H1 (cell line): ENCODE data around the gene KLHL33. TPM values are rescaled to one million over a fixed set of nuclear protein-coding genes. Genes with fewer than 3 reads are reported as not detected.

Source experiments
- CTCF ChIA-PET: fragments of 300-600 bp; sonication (Branson Sonifier 250); formaldehyde crosslinking; loops from one replicate; lab custom pipeline; 2021; ENCODE audit not compliant: partially characterized antibody; lab: Charles Lee
- POLR2A ChIA-PET: fragments of 300-600 bp; sonication (Branson Sonifier 250); formaldehyde crosslinking; loops from one replicate; lab custom pipeline; 2021; ENCODE audit warnings: inconsistent platforms; ENCODE audit not compliant: partially characterized antibody; lab: Charles Lee
- DNase-seq, 2 experiments: peaks; one replicate each; pipeline versions ENCODE4 v3.0.0 to v3.0.0-alpha.2; 2010 to 2022; ENCODE audit warnings: low spot score in 2 of 2, low read depth in 1 of 2, mixed read lengths in 1 of 2
- FAIRE-seq: peaks from 2 replicates; lab custom pipeline; 2011; peaks lifted over from hg19 to GRCh38; lab: Jason Lieb, UNC
- H2AFZ ChIP-seq: 2 replicates; pipeline ENCODE4 v1.8.1; 2012; ENCODE audit warnings: low read length, inconsistent platforms
- H2AK5ac ChIP-seq: 2 replicates; pipeline ENCODE4 v1.6.1; 2013; ENCODE audit warnings: low read depth, low read length
- H2BK120ac ChIP-seq: replicated peaks from 2 replicates; pipeline ENCODE3; 2013; ENCODE audit warnings: low read depth, low read length, inconsistent platforms
- H2BK12ac ChIP-seq: 2 replicates; pipeline ENCODE4 v1.6.1; 2013; ENCODE audit warnings: low read depth, low read length
- H2BK15ac ChIP-seq: 2 replicates; pipeline ENCODE4 v1.6.1; 2013; ENCODE audit warnings: low read length
- H2BK20ac ChIP-seq: 2 replicates; pipeline ENCODE4 v1.6.1; 2013; ENCODE audit warnings: low read length
- H2BK5ac ChIP-seq: 2 replicates; pipeline ENCODE4 v1.6.1; 2013; ENCODE audit warnings: low read depth, low read length
- H3K14ac ChIP-seq: 2 replicates; pipeline ENCODE4 v1.6.1; 2013; ENCODE audit warnings: inconsistent platforms; ENCODE audit not compliant: insufficient read length
- H3K18ac ChIP-seq: 2 replicates; pipeline ENCODE4 v1.6.1; 2013; ENCODE audit warnings: low read length; ENCODE audit errors: extremely low read depth
- H3K23ac ChIP-seq: 2 replicates; pipeline ENCODE4 v1.6.1; 2013; ENCODE audit warnings: inconsistent platforms; ENCODE audit not compliant: insufficient read length
- H3K23me2 ChIP-seq: 2 replicates; pipeline ENCODE4 v1.6.1; 2013; ENCODE audit warnings: low read depth, low read length
- H3K27ac ChIP-seq: 2 replicates; pipeline ENCODE4 v1.6.1; 2011; ENCODE audit warnings: low read depth, low read length, inconsistent platforms
- H3K27me3 ChIP-seq, 4 experiments: replicated peaks in 1 of 4; 1 replicate in 1 of 4; 2 replicates in 3 of 4; pipeline versions ENCODE4 v1.6.1 to v1.8.1; 2011 to 2013; ENCODE audit warnings: low read length in 3 of 4, mild to moderate bottlenecking in 3 of 4, inconsistent platforms in 2 of 4, mixed read lengths in 2 of 4, moderate library complexity in 1 of 4; ENCODE audit not compliant: control insufficient read depth in 3 of 4, insufficient read depth in 3 of 4; ENCODE audit errors: extremely low read depth in 1 of 4
- H3K36me3 ChIP-seq, 4 experiments: 2 replicates each; pipeline versions ENCODE4 v1.6.1 to v1.8.1; 2011 to 2013; ENCODE audit warnings: mild to moderate bottlenecking in 4 of 4, low read length in 3 of 4, moderate library complexity in 2 of 4, control low read depth in 1 of 4, inconsistent platforms in 1 of 4; ENCODE audit not compliant: insufficient read depth in 4 of 4, control insufficient read depth in 2 of 4
- H3K4ac ChIP-seq: replicated peaks from 2 replicates; pipeline ENCODE3; 2013; ENCODE audit warnings: low read length, low read depth, mixed read lengths, inconsistent platforms; ENCODE audit not compliant: insufficient read length
- H3K4me1 ChIP-seq, 4 experiments: replicated peaks in 1 of 4; 1 replicate in 1 of 4; 2 replicates in 3 of 4; pipeline versions ENCODE4 v1.6.1 to v1.8.1; 2011 to 2013; ENCODE audit warnings: low read length in 3 of 4, inconsistent platforms in 2 of 4, mixed read lengths in 1 of 4; ENCODE audit not compliant: insufficient read depth in 4 of 4, control insufficient read depth in 3 of 4
- H3K4me2 ChIP-seq, 2 experiments: 2 replicates each; pipeline versions ENCODE4 v1.6.1 to v1.8.1; 2011 to 2013; ENCODE audit warnings: low read depth in 2 of 2, low read length in 2 of 2, control low read depth in 1 of 2, inconsistent platforms in 1 of 2, mild to moderate bottlenecking in 1 of 2; ENCODE audit not compliant: insufficient read depth in 1 of 2
- H3K4me3 ChIP-seq, 4 experiments: fragments of 200-600, 300-600 bp in 1 of 4; sonication (generic), shearing (Covaris generic), sonication (Bioruptor Twin) in 1 of 4; 2 replicates each; pipeline versions ENCODE4 v1.5.1 to v1.8.1; 2011 to 2016; ENCODE audit warnings: low read length in 4 of 4, low read depth in 3 of 4, control low read depth in 2 of 4, inconsistent platforms in 2 of 4, mild to moderate bottlenecking in 2 of 4, mixed read lengths in 1 of 4, moderate library complexity in 1 of 4; ENCODE audit not compliant: insufficient read depth in 2 of 4; ENCODE audit errors: extremely low read depth in 1 of 4
- H3K56ac ChIP-seq: replicated peaks from 2 replicates; pipeline ENCODE3; 2013; ENCODE audit warnings: low read depth, mild to moderate bottlenecking, mixed read lengths, low read length, inconsistent platforms; ENCODE audit not compliant: insufficient read length
- H3K79me1 ChIP-seq: 2 replicates; pipeline ENCODE4 v1.6.1; 2013; ENCODE audit warnings: low read depth, low read length, control low read depth
- H3K79me2 ChIP-seq, 2 experiments: 2 replicates each; pipeline versions ENCODE4 v1.6.1 to v1.8.1; 2012 to 2013; ENCODE audit warnings: low read length in 2 of 2, mild to moderate bottlenecking in 2 of 2, inconsistent platforms in 1 of 2; ENCODE audit not compliant: insufficient read depth in 2 of 2, control insufficient read depth in 1 of 2
- H3K9ac ChIP-seq, 4 experiments: replicated peaks in 1 of 4; 1 replicate in 1 of 4; 2 replicates in 3 of 4; pipeline versions ENCODE4 v1.6.1 to v1.8.1; 2011 to 2013; ENCODE audit warnings: low read depth in 3 of 4, low read length in 3 of 4, control low read depth in 2 of 4, mild to moderate bottlenecking in 2 of 4, moderate library complexity in 2 of 4, inconsistent platforms in 1 of 4; ENCODE audit errors: extremely low read depth in 1 of 4
- H3K9me3 ChIP-seq, 2 experiments: 2 replicates each; pipeline versions ENCODE4 v1.6.1 to v1.8.1; 2012 to 2013; ENCODE audit warnings: mild to moderate bottlenecking in 2 of 2, moderate library complexity in 2 of 2, control low read depth in 1 of 2, inconsistent platforms in 1 of 2, low read depth in 1 of 2, low read length in 1 of 2, mixed read lengths in 1 of 2; ENCODE audit not compliant: insufficient read depth in 2 of 2
- H4K20me1 ChIP-seq, 2 experiments: replicated peaks in 1 of 2; 2 replicates each; pipeline versions ENCODE3 to v1.8.1; 2011 to 2013; ENCODE audit warnings: inconsistent platforms in 2 of 2, low read length in 2 of 2, mild to moderate bottlenecking in 1 of 2; ENCODE audit not compliant: insufficient read depth in 2 of 2, control insufficient read depth in 1 of 2
- H4K5ac ChIP-seq: 2 replicates; pipeline ENCODE4 v1.6.1; 2013; ENCODE audit warnings: low read length, low read depth, mixed read lengths, inconsistent platforms; ENCODE audit not compliant: insufficient read length
- H4K8ac ChIP-seq: 2 replicates; pipeline ENCODE4 v1.8.0; 2013; ENCODE audit warnings: mild to moderate bottlenecking, moderate library complexity, low read length, inconsistent platforms; ENCODE audit not compliant: insufficient read depth; ENCODE audit errors: extremely low read depth
- H4K91ac ChIP-seq: replicated peaks from 2 replicates; pipeline ENCODE3; 2013; ENCODE audit warnings: low read length, mixed read lengths, inconsistent platforms; ENCODE audit not compliant: insufficient read length
- SAP30 ChIP-seq: fragments of 300-600 bp; sonication (generic); IDR thresholded peaks from 2 replicates; pipeline ENCODE4 v1.7.1; 2012; ENCODE audit warnings: low read length, moderate library complexity, mild to moderate bottlenecking, inconsistent platforms; ENCODE audit not compliant: insufficient read depth, insufficient replicate concordance
- WGBS, 2 experiments: shearing (Covaris generic) in 1 of 2; methylation state at CpG; one replicate each; pipeline versions ENCODE4 v1.1.6 to v1.1.7; 2013 to 2015; ENCODE audit warnings: low lambda C conversion rate in 2 of 2, mixed read lengths in 2 of 2, inconsistent platforms in 1 of 2, low coverage in 1 of 2, missing lambda C conversion rate in 1 of 2; ENCODE audit not compliant: insufficient replicate concordance in 2 of 2, insufficient coverage in 1 of 2, insufficient read length in 1 of 2; ENCODE audit errors: extremely low coverage in 1 of 2, missing lambda C conversion rate in 1 of 2; 5-methylcytosine and 5-hydroxymethylcytosine counted together
- polyA plus RNA-seq, 7 experiments: library from polyadenylated mRNA; depleted of rRNA in 3 of 7; stranded (reverse) in 5 of 7; unstranded in 2 of 7; fragments of >200 nt in 5 of 7; fragments of 200-250 nt in 2 of 7; gene quantifications; 1 replicate in 5 of 7; 2 replicates in 1 of 7; 4 replicates in 1 of 7; pipeline versions ENCODE4 v1.2.1 to v1.2.3, GENCODE V29; 2011 to 2013; ENCODE audit warnings: missing spikeins in 2 of 7, mixed read lengths in 2 of 7
- total RNA-seq: library from RNA; stranded (reverse); fragmentation: NEBNext Ultra II Directional; extraction: Animal tissue kit (Norgen Biotek cat#: 25700); gene quantifications from 2 replicates; pipeline ENCODE4 v1.2.1, GENCODE V29; 2021

The KLHL33 gene
- total and polyA plus RNA-seq, 2 of the 8 experiments (the other 6 are each of a cell fraction or from before 2014, with no cell fraction given) = 0.11 to 0.17 TPM

DNA sequence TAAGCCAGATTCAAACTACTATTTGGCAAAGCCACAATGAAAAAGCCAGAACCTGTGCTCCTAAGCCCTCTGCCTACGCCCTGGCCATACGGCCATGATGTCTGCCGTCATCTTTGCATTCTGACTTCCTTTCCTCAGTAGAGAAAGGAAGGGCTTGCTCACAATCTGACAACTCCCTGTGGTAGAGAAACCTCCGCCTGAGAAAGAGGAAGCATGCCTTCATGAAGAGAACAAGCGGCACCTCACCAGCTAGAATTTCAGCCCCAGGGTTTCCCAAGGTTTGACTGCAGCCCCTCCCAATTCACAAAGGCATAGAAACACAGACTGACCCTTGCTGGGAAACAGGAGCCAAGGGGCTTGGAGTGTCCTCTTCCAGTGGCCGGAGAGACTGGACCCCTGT lies 48.4 kb downstream of the KLHL33 start:
- H2BK20ac ChIP-seq = no peak overlapping the region
- no peak overlapping the region for H3K4me3 ChIP-seq
- no peak overlapping the region for H4K5ac ChIP-seq
- H3K4me1 ChIP-seq = no peaks in the 10 kb centered on the region
- no peak for TF ChIP-seq SAP30
- TF ChIP-seq, all 59 proteins: peak for 0
- H2AK5ac ChIP-seq = no peak overlapping the region
- no peak overlapping the region for H3K56ac ChIP-seq
- H2BK15ac ChIP-seq = no peak overlapping the region
- no peak overlapping the region for H2BK120ac ChIP-seq
- FAIRE-seq = no peak
- no peak overlapping the region for H2BK5ac ChIP-seq
- no peaks in the 10 kb centered on the region for H3K79me2 ChIP-seq
- H2AFZ ChIP-seq = no peak overlapping the region
- no peak overlapping the region for H3K4ac ChIP-seq
- H3K9me3 ChIP-seq = 0 out of 4 replicates have a peak, but pooled peaks cover 0 to 3% of the 10 kb centered on the region in 2 experiments
- H2BK12ac ChIP-seq = no peak overlapping the region
- 90% methylated on average over 6 of the region's 6 CpGs; no CpG with 5 or more reads in 1 of the 2 experiments for WGBS, 2 experiments
- H3K14ac ChIP-seq = no peak overlapping the region
- peaks cover 0 to 3% of the 10 kb centered on the region in 2 experiments for H4K20me1 ChIP-seq
- no peaks in the 10 kb centered on the region for H3K79me1 ChIP-seq
- H3K4me2 ChIP-seq = no peak overlapping the region
- ChIA-PET POLR2A (interaction anchor here (1.1 kb wide), 1 partner anchor 33 kb away, joined by 3 read pairs; no protein-coding TSS in a partner anchor), CTCF (interaction anchor here (0.6 to 1.3 kb wide), 2 partner anchors 14 to 627 kb away, joined by 3 read pairs; no protein-coding TSS in a partner anchor)
- H3K27ac ChIP-seq = no peak overlapping the region
- H4K8ac ChIP-seq = no peak overlapping the region
- no peaks in the 10 kb centered on the region; a peak in 1 of 7 replicates for H3K27me3 ChIP-seq
- no peak overlapping the region for H3K18ac ChIP-seq
- no peak overlapping the region for H4K91ac ChIP-seq
- H3K23me2 ChIP-seq = no peaks in the 10 kb centered on the region
- no peak overlapping the region for H3K9ac ChIP-seq
- H3K23ac ChIP-seq = no peak overlapping the region
- peaks cover 2 to 29% (median 24%) of the 10 kb centered on the region in 4 experiments for H3K36me3 ChIP-seq
- DNase-seq = no peak
